Uterus (tissue), 4 donors: ENCODE measurements around the gene ZNF414. TPM values are rescaled to one million over a fixed set of nuclear protein-coding genes. Genes with fewer than 3 reads are reported as not detected.
"Not testable (repeated sequence)": the region's sequence is repeated elsewhere in the genome, so short reads cannot be mapped to it uniquely, and the experiment has no call there.

Experiments used
- DNase-seq, 2 donors: peaks; one replicate each; pipeline ENCODE4 v3.0.0-alpha.2; 2019 to 2020
- H3K27ac ChIP-seq, 2 donors: fragments of 200-600 bp; sonication (generic); 1 replicate in 1 of 2; 2 replicates in 1 of 2; pipeline ENCODE4 v1.5.1; 2016 to 2018
- H3K27me3 ChIP-seq, 2 donors: fragments of 200-600 bp; sonication (generic); one replicate each; pipeline ENCODE4 v1.5.1; 2018 to 2019; ENCODE audit warnings: control low read depth in 1 of 2
- H3K36me3 ChIP-seq, 2 donors: fragments of 200-600 bp; sonication (generic); one replicate each; pipeline ENCODE4 v1.5.1; 2019; ENCODE audit warnings: control low read depth in 1 of 2
- H3K4me1 ChIP-seq, 2 donors: fragments of 200-600 bp; sonication (generic); one replicate each; pipeline ENCODE4 v1.5.1; 2018 to 2019; ENCODE audit warnings: control low read depth in 1 of 2
- H3K4me3 ChIP-seq, 2 donors: fragments of 200-600 bp; sonication (generic); 1 replicate in 1 of 2; 2 replicates in 1 of 2; pipeline ENCODE4 v1.5.1; 2018 to 2019; ENCODE audit warnings: mild to moderate bottlenecking in 1 of 2
- H3K9me3 ChIP-seq, 2 donors: fragments of 200-600 bp; sonication (generic); one replicate each; pipeline ENCODE4 v1.5.1; 2019; ENCODE audit warnings: control low read depth in 1 of 2
- POLR2A ChIP-seq, 2 donors: fragments of 450-650 bp; IDR thresholded peaks; one replicate each; pipeline ENCODE4 v1.6.1; 2016; ENCODE audit warnings: antibody characterized with exemption in 2 of 2, mild to moderate bottlenecking in 1 of 2, moderate library complexity in 1 of 2
- intact Hi-C: fragments of 100-400 bp; cut with DNase I; formaldehyde crosslinking; loops from one replicate; pipeline ENCODE4 v1.15.1; 2023; ENCODE audit warnings: low total_unique reads
- total RNA-seq, 4 donors: library from RNA; depleted of rRNA in 3 of 4; stranded (reverse); fragments of >200 nt in 3 of 4; gene quantifications; one replicate each; pipeline versions ENCODE4 v1.1.0 to v1.2.4, GENCODE V29; 2014 to 2023
- TF ChIP-seq, protein P1 (sequence below), 4 experiments: fragments of 200-600 bp in 2 of 4; fragments of 450-650 bp in 2 of 4; sonication (generic) in 2 of 4; IDR thresholded peaks; one replicate each; pipeline ENCODE4 v1.5.1; 2016 to 2019; ENCODE audit warnings: antibody characterized with exemption in 4 of 4, mild to moderate bottlenecking in 2 of 4, moderate library complexity in 1 of 4
- donor health status: DM: yes; HTN: yes; CAD: no.

The ZNF414 gene, protein sequence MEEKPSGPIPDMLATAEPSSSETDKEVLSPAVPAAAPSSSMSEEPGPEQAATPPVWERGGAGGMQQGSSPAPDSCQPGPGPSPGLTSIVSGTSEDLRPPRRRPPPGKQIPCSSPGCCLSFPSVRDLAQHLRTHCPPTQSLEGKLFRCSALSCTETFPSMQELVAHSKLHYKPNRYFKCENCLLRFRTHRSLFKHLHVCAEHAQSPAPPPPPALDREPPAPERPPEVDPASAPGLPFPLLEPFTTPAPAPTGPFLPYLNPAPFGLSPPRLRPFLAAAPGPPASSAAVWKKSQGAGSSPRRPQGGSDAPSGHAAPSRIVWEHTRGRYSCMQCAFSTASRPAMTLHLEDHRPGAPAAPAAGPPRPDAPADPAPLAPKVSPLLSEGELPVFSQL
- total RNA-seq = 100 to 1,000 TPM in 1 of 4 donors, 10 to 100 TPM in 3; 11.6 to 275 (median 24.4) TPM

GRCh38 chr19:8513687-8514504 lies at the start of gene ZNF414:
Gene ZNF414, minus strand, starts transcription at chr19:8514167. Its CDS starts 121 bp downstream, at chr19:8514046.
- TF ChIP-seq POLR2A (IDR thresholded peaks at IDR 0.05) = peak; percentile 81 to 83
- TF ChIP-seq, protein P1, sequence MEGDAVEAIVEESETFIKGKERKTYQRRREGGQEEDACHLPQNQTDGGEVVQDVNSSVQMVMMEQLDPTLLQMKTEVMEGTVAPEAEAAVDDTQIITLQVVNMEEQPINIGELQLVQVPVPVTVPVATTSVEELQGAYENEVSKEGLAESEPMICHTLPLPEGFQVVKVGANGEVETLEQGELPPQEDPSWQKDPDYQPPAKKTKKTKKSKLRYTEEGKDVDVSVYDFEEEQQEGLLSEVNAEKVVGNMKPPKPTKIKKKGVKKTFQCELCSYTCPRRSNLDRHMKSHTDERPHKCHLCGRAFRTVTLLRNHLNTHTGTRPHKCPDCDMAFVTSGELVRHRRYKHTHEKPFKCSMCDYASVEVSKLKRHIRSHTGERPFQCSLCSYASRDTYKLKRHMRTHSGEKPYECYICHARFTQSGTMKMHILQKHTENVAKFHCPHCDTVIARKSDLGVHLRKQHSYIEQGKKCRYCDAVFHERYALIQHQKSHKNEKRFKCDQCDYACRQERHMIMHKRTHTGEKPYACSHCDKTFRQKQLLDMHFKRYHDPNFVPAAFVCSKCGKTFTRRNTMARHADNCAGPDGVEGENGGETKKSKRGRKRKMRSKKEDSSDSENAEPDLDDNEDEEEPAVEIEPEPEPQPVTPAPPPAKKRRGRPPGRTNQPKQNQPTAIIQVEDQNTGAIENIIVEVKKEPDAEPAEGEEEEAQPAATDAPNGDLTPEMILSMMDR (IDR thresholded peaks at IDR 0.05) = peak in 1 of 4 experiments; percentile 10
- DNase-seq = peak; percentile 97 to 98
- Histone ChIP-seq H3K9me3 (no peaks in the 10 kb centered on the region), H3K27me3 (no peaks in the 10 kb centered on the region), H3K4me1 (no peaks in the 10 kb centered on the region), H3K27ac (peak within 1 kb of the TSS; percentile 99 to 100), H3K36me3 (no peaks in the 10 kb centered on the region), H3K4me3 (peak within 1 kb of the TSS; percentile 65 to 92)
- intact Hi-C loops = no loop called here

GRCh38 chr19:8561075-8561764 lies 47.3 kb upstream of the ZNF414 start:
- H3K9me3 ChIP-seq = no peaks in the 10 kb centered on the region
- intact Hi-C loops = no loop called here
- no peak for DNase-seq
- H3K36me3 ChIP-seq = no peaks in the 10 kb centered on the region
- H3K4me3 ChIP-seq = no peak overlapping the region
- no peaks in the 10 kb centered on the region for H3K4me1 ChIP-seq
- no peak for TF ChIP-seq POLR2A (IDR thresholded peaks at IDR 0.05)
- TF ChIP-seq, protein P1 (IDR thresholded peaks at IDR 0.05) = no peak
- no peak overlapping the region for H3K27ac ChIP-seq
- H3K27me3 ChIP-seq = no peaks in the 10 kb centered on the region

GRCh38 chr19:8558325-8558724 lies 44.4 kb upstream of the ZNF414 start:
- intact Hi-C loops = no loop called here
- no peak for TF ChIP-seq POLR2A (IDR thresholded peaks at IDR 0.05)
- TF ChIP-seq, protein P1 (IDR thresholded peaks at IDR 0.05) = no peak

GRCh38 chr19:8557642-8558238 lies 43.8 kb upstream of the ZNF414 start:
- no peaks in the 10 kb centered on the region for H3K36me3 ChIP-seq
- intact Hi-C loops = no loop called here
- H3K4me3 ChIP-seq = no peak overlapping the region

More at GRCh38 chr19:8558325-8558724, 44.4 kb upstream of the ZNF414 start:
- no peaks in the 10 kb centered on the region for H3K36me3 ChIP-seq
- no peaks in the 10 kb centered on the region for H3K9me3 ChIP-seq
- no peaks in the 10 kb centered on the region for H3K27me3 ChIP-seq
- no peak overlapping the region for H3K4me3 ChIP-seq
- H3K4me1 ChIP-seq = no peaks in the 10 kb centered on the region
- no peak overlapping the region for H3K27ac ChIP-seq
- DNase-seq = no peak

DNA sequence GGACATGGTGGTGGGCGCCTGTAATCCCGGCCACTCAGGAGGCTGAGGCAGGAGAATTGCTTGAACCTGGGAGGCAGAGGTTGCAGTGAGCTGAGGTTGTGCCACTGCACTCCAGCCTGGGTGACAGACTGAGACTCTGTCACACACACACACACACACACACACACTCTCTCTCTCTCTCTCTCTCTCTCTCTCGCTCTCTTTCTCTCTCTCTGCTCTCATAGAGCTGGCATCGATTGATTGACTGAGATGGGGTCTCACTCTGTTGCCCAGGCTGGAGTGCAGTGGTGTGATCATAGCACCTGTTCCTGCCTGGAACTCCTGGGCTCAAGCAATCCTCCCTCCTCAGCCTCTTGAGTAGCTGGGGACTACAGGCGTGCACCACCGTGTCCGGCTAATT lies 39.8 kb upstream of the ZNF414 start:
- H3K4me1 ChIP-seq, H3K9me3 ChIP-seq, intact Hi-C loops, H3K27ac ChIP-seq, H3K4me3 ChIP-seq, DNase-seq, H3K36me3 ChIP-seq, H3K27me3 ChIP-seq: not testable (repeated sequence)

More at GRCh38 chr19:8557642-8558238, 43.8 kb upstream of the ZNF414 start:
- Histone ChIP-seq H3K4me1 (no peaks in the 10 kb centered on the region), H3K9me3 (no peaks in the 10 kb centered on the region), H3K27ac (no peak overlapping the region), H3K27me3 (no peaks in the 10 kb centered on the region)
- DNase-seq = no peak
- TF ChIP-seq POLR2A (IDR thresholded peaks at IDR 0.05) = no peak
- TF ChIP-seq, protein P1 (IDR thresholded peaks at IDR 0.05) = no peak
